NCI-H128 (cell line): Measurements from ENCODE around the gene WDR75.

Experiments
- DNase-seq: peaks from one replicate; lab custom pipeline; 2025; ENCODE audit not compliant: unreplicated experiment; lab: John Stamatoyannopoulos, UW

WDR75 gene

DNA sequence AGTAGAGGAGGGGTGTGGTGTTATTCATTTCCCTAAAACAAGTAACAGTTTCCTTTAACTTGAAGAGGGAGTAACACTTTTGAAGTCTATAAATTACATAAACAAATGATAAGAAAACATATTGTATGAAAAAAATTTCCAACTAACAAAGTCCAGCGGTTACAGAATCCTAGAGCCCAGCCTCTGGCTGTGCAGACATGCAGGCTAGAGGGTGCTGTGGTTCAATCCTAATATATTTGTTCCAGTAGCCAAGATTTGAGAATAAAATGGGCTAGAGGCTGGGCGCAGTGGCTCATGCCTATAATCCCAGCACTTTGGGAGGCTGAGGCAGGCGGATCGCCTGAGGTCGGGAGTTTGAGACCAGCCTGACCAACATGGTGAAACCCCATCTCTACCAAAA, 56.9 kb downstream of the WDR75 start:
- DNase-seq: no peak

- DNase-seq: no peak
These were observed 57.9 kb downstream of the WDR75 start for GRCh38 chr2:189499137-189499536.

- DNase-seq: no peak
These were observed 59.3 kb downstream of the WDR75 start for GRCh38 chr2:189500456-189501160.

DNA sequence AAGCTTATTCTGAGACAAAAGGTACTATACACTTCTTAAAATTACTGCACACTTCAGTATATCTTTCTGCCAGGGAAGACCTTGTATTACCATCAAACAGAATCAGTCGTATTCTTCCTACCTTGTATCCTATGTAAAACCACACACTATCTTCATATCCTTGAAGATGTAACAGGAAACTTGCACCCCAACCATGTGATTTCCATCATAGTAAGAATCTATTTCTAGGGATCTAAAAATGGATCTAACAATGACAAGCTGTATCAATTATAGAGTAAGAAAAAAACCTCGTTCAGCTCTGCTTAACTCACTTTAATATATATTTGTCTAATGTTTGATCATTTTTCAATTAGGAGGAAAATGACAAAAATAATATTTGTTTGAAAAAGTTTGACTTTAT, 60.2 kb downstream of the WDR75 start:
- DNase-seq: no peak

- DNase-seq: no peak
These were observed 61.4 kb downstream of the WDR75 start for GRCh38 chr2:189502714-189503113.

DNA sequence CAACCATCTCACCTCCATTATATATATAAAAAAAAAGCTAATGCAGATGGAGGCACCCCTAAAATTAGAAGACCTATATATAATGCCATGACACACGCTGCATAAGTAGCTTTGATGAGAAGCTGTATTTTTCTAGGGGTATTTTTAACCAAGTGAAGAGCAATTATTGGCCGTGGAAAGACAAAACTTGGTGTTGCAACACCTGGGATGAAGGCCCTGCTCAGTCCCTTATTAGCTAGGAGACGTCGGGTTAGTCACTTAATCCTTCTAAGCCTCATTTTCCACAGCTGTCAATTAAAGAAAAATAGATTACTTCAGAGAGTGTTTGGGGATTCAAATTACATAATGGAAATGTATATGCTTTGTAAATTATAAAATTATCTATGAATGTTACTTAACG, 63.0 kb downstream of the WDR75 start:
- DNase-seq: no peak

DNA sequence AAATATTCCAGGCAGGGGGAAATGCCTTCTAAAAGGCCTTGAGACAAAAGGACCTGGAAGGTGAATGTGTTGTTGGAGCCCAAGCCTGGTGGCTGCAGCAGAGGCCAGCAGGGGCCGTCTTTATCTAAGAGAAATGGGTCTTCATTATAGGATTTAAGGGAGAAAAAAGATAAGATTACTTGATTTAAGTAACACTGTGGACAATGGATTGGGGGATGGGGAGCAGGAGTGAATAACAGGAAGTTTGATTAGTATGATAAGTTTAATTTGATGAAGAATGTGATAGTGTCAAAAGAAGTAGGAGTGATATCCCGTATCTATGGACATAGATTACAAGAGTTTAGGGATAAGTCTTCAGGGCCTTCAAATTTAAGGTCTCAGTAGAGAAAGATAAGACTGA, 64.2 kb downstream of the WDR75 start:
- no peak for DNase-seq

DNA sequence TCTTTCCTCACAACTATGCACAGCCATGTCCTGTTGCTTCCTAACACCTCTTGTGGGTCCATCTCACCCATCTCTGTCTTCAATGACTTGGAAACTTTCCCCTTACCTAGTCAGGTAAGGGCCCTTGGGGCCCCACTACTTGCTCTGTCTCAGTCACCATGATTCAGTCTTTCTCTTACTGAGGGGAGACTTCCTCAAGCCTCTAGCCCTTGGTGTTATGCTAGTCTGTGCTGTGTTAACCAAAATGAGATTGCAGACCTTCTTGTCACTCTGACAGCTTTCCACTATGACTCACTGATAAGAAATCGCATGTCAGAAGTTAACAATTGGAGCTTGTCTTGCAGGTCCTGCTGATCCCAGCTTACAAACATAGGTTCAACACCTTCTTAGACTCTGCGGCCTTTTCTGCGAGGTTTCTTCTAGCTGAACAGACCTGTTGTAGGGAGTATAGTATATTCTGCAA, 65.3 kb downstream of the WDR75 start:
- DNase-seq: no peak

DNA sequence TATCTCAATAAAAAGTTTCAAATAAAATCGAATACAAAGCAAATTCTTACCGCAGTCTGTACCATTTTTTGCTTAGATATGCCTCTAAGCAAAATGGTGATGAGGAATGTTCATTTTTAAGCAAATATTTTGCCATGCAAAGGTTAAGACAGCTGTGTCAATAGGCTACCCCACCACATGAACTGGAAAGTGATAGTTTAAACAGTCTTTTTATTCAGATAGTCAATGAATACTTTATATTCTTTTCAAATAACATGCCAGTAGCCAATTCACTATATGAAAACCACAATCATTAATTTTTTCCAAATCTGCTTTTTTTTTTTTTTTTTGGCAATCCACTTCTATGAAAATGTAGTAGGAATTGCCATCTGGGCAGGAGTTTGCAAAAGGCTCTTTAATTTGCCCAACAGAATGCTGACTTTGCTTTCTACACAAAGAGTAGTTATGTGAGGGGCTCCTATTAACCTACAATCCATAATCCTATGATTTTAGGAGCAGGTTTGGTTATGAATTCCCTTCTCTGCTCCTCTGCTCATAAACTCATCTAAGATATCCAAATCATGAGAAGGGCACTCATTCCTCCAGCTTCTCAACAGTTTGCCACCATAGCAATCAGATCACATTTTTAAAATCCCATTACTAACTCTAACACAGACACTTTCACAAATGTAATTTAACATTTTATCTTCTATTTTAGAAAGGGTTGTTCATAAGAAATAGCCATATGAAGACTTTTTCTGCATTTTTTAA, 70.1 kb downstream of the WDR75 start:
- no peak for DNase-seq

GRCh38 chr2:189511960-189512319, 70.7 kb downstream of the WDR75 start:
- DNase-seq: no peak

DNA sequence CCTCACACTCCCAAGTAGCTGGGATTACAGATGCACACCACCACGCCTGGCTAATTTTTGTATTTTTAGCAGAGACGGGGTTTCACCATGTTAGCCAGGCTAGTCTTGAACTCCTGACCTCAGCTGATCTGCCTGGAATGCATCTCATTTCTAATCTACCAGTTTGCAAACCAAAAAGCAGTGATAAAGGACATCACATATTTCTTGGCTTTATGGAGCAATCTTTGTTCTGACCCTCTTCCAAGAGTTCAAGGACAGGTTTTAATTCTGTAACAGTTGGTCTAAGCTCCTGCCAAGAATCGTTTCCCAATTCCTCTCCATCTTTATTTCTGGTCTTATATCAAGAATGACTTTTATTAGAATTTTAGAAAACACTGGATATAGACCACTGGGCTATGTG, 71.6 kb downstream of the WDR75 start:
- DNase-seq: no peak

DNA sequence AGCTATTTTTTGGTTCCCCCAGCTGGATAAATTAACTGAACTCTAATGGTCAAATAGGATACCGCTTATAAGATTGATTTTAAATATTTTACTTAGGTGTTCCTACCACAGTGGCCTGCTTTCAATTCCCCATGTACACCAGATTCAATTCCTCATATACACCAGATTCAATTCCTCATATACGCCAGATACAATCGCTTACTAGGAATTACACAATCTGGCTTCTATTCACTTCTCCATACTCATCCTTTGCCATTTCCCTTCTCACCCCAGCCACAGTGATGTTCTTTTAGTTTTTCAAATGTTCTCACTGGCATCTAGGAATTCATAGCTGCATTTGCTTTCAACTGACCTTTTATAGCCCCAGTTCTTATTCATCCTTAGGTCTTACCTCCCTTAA, 72.8 kb downstream of the WDR75 start:
- DNase-seq: no peak

GRCh38 chr2:189515264-189515663, 74.0 kb downstream of the WDR75 start:
- no peak for DNase-seq

DNA sequence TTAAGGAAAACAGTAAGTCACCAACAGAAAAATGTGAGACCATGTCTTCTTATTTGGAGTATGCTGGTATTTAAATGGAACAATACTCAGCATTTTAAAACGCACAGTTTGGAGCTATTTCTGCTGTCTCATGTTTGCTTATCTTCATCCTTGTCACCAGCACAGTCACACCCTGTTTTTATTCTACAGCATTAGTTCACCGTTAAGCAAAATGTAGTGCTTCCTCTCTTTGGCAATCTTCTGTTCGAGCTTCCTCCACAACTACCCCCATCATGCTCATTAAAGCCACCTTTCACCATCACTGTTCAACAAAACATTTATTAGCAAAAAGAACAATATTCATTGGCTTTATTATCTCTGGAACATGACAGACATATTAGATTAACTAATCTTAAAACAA, 75.3 kb downstream of the WDR75 start:
- no peak for DNase-seq

DNA sequence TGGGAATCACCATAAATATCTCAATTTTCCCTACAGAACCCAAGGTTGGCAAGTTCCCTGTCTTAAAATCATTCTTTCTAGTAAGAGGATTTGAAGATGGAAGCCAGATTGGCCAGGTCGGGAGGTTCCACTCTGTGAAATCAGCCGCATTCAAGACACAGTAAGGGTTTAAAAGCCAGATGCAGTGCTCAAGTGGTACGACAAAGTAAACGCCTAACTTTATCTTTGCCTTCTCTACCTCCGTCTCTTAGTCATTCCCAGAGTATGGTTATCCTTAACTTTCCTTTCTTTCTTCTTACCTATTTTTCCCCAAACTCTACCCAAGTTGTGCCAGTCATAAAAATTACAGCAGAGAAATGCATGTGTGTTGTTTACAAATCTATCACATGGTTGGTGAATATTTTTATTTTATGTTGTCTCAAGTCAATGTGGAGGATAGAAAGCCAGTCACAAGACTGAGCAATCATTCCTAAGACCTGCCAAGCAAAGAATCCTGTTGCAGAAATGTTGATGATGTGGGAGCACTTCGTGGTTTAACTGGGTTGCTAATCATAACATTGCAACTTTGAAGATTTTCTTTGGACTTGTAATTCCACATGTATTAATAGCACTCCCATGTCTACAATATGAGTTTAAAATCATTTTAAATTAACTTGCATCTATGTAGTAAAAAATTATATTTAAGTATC, 76.7 kb downstream of the WDR75 start:
- no peak for DNase-seq

DNA sequence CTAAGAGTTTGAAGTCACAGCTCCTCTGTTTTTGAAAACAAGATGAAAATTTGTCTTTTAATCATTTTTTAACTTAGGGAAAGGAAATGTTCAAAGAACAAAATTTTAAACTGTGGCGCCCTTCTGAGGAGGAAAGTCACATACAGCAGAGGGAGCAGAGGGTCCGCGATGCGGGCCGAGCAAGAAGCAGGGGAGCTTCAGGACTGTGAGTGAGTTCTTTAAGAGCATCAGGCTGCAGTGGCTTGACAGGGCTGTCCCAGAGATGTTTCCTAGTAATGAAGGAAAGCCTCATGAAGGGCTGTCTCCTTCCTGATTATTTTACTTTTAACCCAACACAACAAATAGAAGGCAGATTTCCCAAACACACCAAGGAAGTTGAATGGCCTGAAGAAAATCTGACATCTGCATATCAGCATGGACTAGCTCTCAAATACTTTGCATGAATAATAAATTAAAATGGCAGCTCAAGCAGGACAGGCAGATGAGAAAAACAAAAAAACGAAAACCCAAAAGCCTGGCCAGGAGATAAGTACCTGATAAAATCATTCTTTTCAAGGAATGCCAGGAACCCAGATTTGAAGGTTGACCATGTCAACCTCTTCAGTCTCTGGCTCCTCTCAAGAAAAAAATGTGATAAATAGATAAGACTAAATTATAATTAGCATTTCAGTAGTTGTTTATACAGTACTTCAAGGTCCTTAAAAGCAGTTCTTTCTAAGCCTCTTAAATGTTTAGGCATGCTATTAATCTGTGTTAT, 78.5 kb downstream of the WDR75 start:
- DNase-seq: no peak

- no peak for DNase-seq
These were observed 80.6 kb downstream of the WDR75 start for GRCh38 chr2:189521699-189522434.

GRCh38 chr2:189522435-189523151, 81.3 kb downstream of the WDR75 start:
- no peak for DNase-seq

DNA sequence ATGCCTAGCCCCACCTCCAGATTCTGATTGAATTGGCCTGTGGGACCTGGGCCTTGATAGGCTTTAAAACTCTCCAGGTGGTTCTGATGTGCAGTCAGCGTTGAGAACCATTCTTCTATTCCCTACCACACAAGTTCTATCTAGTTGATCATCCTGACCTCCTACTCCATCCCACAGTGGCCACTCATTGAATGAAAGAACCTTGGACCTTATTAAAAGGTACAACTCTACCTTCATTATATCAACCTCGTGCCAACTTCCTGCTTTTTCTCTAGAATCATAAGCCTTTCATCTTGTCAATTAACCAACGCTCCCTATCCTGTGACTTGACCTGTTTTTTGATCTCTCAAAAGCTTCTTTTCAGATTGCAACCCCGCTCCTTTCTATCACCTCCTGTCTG, 83.5 kb downstream of the WDR75 start:
- DNase-seq: no peak
